Measurements from ENCODE around the gene INSYN1. TPM values are rescaled to one million over a fixed set of nuclear protein-coding genes. Genes with fewer than 3 reads are reported as not detected.
"Not testable (repeated sequence)": the region's sequence is repeated elsewhere in the genome, so short reads cannot be mapped to it uniquely, and the experiment has no call there.

INSYN1 gene
- total RNA-seq, 3 donors from 2014 or later (not counting 1 experiment from before 2014, with no cell fraction given), result not detected

GRCh38 chr15:73704869-73705645 lies 48.1 kb downstream of the INSYN1 start:
- peak; percentile 35 to 78 for DNase-seq
- intact Hi-C loops (cut with micrococcal nuclease), result no loop called here
- Mint-ChIP-seq H3K4me3 (no peak overlapping the region), H3K27ac (no peak overlapping the region), H3K27me3 (ENCODE audit: low read depth in 2 of 2) (peaks cover 3 to 23% of the 10 kb centered on the region in 2 donors), H3K4me1 (peaks cover 0 to 12% of the 10 kb centered on the region in 2 donors), H3K9me3 (no peaks in the 10 kb centered on the region), H3K36me3 (no peaks in the 10 kb centered on the region)
- Histone ChIP-seq H3K4me1 (ENCODE audit: control insufficient read depth, insufficient read depth, low read length) (no peaks in the 10 kb centered on the region), H3K36me3 (ENCODE audit: control insufficient read depth, insufficient read depth, low read length) (no peaks in the 10 kb centered on the region), H3K27ac (ENCODE audit: low read length) (no peak overlapping the region), H3K4me3 (ENCODE audit: low read length) (no peak overlapping the region), H3K27me3 (ENCODE audit: control insufficient read depth, insufficient read depth, low read length) (no peaks in the 10 kb centered on the region), H3K9me3 (ENCODE audit: control insufficient read depth, insufficient read depth, low read length) (no peaks in the 10 kb centered on the region)
- TF ChIP-seq CTCF (IDR thresholded peaks at IDR 0.05), result peak; percentile 73
- peak; percentile 58 to 79 (median 74) for ATAC-seq
- WGBS (ENCODE audit: insufficient coverage), result 43% methylated on average over 13 of the region's 13 CpGs

GRCh38 chr15:73704142-73704868 lies 48.8 kb downstream of the INSYN1 start:
- Mint-ChIP-seq H3K4me1 (peaks cover 0 to 14% of the 10 kb centered on the region in 2 donors), H3K27me3 (ENCODE audit: low read depth in 2 of 2) (peaks cover 8 to 28% of the 10 kb centered on the region in 2 donors)
- WGBS (ENCODE audit: insufficient coverage), result 81% methylated on average over 22 of the region's 23 CpGs
- H3K9me3 Mint-ChIP-seq; H3K27me3 ChIP-seq (ENCODE audit: control insufficient read depth, insufficient read depth, low read length); intact Hi-C loops (cut with micrococcal nuclease); H3K4me1 ChIP-seq (ENCODE audit: control insufficient read depth, insufficient read depth, low read length); H3K9me3 ChIP-seq (ENCODE audit: control insufficient read depth, insufficient read depth, low read length); H3K27ac Mint-ChIP-seq; H3K36me3 Mint-ChIP-seq; H3K4me3 ChIP-seq (ENCODE audit: low read length); H3K27ac ChIP-seq (ENCODE audit: low read length); DNase-seq; ATAC-seq; H3K4me3 Mint-ChIP-seq; H3K36me3 ChIP-seq (ENCODE audit: control insufficient read depth, insufficient read depth, low read length): not testable (repeated sequence)

- H3K4me3 ChIP-seq (ENCODE audit: low read length); H3K9me3 ChIP-seq (ENCODE audit: control insufficient read depth, insufficient read depth, low read length); H3K4me1 ChIP-seq (ENCODE audit: control insufficient read depth, insufficient read depth, low read length); intact Hi-C loops (cut with micrococcal nuclease); H3K4me3 Mint-ChIP-seq; H3K36me3 Mint-ChIP-seq; ATAC-seq; H3K27ac ChIP-seq (ENCODE audit: low read length); H3K9me3 Mint-ChIP-seq; DNase-seq; H3K27me3 ChIP-seq (ENCODE audit: control insufficient read depth, insufficient read depth, low read length); H3K36me3 ChIP-seq (ENCODE audit: control insufficient read depth, insufficient read depth, low read length); H3K27ac Mint-ChIP-seq: not testable (repeated sequence)
- Mint-ChIP-seq H3K27me3 (ENCODE audit: low read depth in 2 of 2) (peaks cover 15 to 30% of the 10 kb centered on the region in 2 donors), H3K4me1 (peaks cover 0 to 14% of the 10 kb centered on the region in 2 donors)
- WGBS (ENCODE audit: insufficient coverage), result 94% methylated on average over 23 of the region's 23 CpGs
These were observed 49.5 kb downstream of the INSYN1 start for GRCh38 chr15:73703601-73704000.

GRCh38 chr15:73702311-73703239 lies 50.6 kb downstream of the INSYN1 start:
- H3K27ac ChIP-seq (ENCODE audit: low read length); intact Hi-C loops (cut with micrococcal nuclease); H3K4me3 Mint-ChIP-seq; H3K27me3 ChIP-seq (ENCODE audit: control insufficient read depth, insufficient read depth, low read length); ATAC-seq; H3K27ac Mint-ChIP-seq; H3K36me3 Mint-ChIP-seq; H3K36me3 ChIP-seq (ENCODE audit: control insufficient read depth, insufficient read depth, low read length); H3K9me3 ChIP-seq (ENCODE audit: control insufficient read depth, insufficient read depth, low read length); H3K4me1 ChIP-seq (ENCODE audit: control insufficient read depth, insufficient read depth, low read length); DNase-seq; H3K4me3 ChIP-seq (ENCODE audit: low read length); H3K9me3 Mint-ChIP-seq: not testable (repeated sequence)
- Mint-ChIP-seq H3K4me1 (peaks cover 0 to 19% of the 10 kb centered on the region in 2 donors), H3K27me3 (ENCODE audit: low read depth in 2 of 2) (peaks cover 23 to 29% of the 10 kb centered on the region in 2 donors)
- WGBS (ENCODE audit: insufficient coverage), result 87% methylated on average over 27 of the region's 33 CpGs

Data from natural killer cell (primary cell).